Heart left ventricle (tissue), 13 donors: ENCODE results near the gene GTPBP6.

Experiments used
- CTCF ChIP-seq, 12 donors: fragments of 200-600 bp; sonication (generic) in 4 of 12; IDR thresholded peaks; one replicate each; pipeline versions ENCODE4 v1.5.0 to v1.8.0; 2018 to 2022; ENCODE audit warnings: antibody characterized with exemption in 12 of 12, mild to moderate bottlenecking in 5 of 12
- POLR2A ChIP-seq, 2 donors: fragments of 450-650 bp; IDR thresholded peaks; one replicate each; pipeline ENCODE4 v1.6.1; 2017; ENCODE audit warnings: antibody characterized with exemption in 2 of 2, mild to moderate bottlenecking in 2 of 2, moderate library complexity in 2 of 2
- donor health status: ischemic (EF 13 %, LVEDD 7.1; RV severe dilation, severe dysfunction).
- donor health status: DM: no; HTN: yes; CAD: no.
- donor health status: DM: no; HTN: no; CAD: no.
- donor health status: ischemic (EF 25% LVEDD 6.9; RV normal size, moderate dysfunction).
- donor health status: ischemic (EF 25% LVEDD 5.7; RV mildly dilated, moderate dysfunction).
- donor health status: ischemic (EF 35%, LVEDD 5.7; RV mildly dilated, moderate dysfunction).
- donor health status: nonischemic (EF 11% LVEDD 7.7; RV severe dilation, severe dysfunction).
- donor health status: DM: yes; HTN: yes; CAD: no.
- donor health status: PGD.
- donor health status: ischemic (EF 29% LVEDD 5.4; RV normal size, mild dysfunction).
- donor health status: nonischemic (EF 23%, LVEDD 6.1; RV moderate dilation, normal function).

GRCh38 chrX:308821-309520 lies 9.6 kb downstream of the GTPBP6 start:
- no peak for TF ChIP-seq POLR2A (IDR thresholded peaks at IDR 0.05)
- no peak for TF ChIP-seq CTCF (IDR thresholded peaks at IDR 0.05)
